OCI-LY7 (cell line): ENCODE results near the gene FCHSD2. TPM values are rescaled to one million over a fixed set of nuclear protein-coding genes. Genes with fewer than 3 reads are reported as not detected.
A peak's percentile ranks its signal among the peaks of the same experiment; 100 is the strongest.

Experiments used
- BruUV-seq: library from RNA; stranded (reverse); fragments of 400-500 nt; replicated peaks from 2 replicates; lab custom pipeline; 2021; lab: Mats Ljungman, UMichigan
- CTCF ChIA-PET: fragments of 300-600 bp; sonication (Branson Sonifier 250); formaldehyde crosslinking; loops from one replicate; lab custom pipeline; 2022; ENCODE audit warnings: antibody characterized with exemption; ENCODE audit not compliant: unreplicated experiment; lab: Charles Lee
- POLR2A ChIA-PET: fragments of 300-600 bp; sonication (Branson Sonifier 250); formaldehyde crosslinking; loops from one replicate; lab custom pipeline; 2022; ENCODE audit warnings: antibody characterized with exemption; lab: Charles Lee
- DNase-seq: peaks from one replicate; pipeline ENCODE4 v3.0.0-alpha.2; 2015; ENCODE audit warnings: low spot score
- H2AFZ ChIP-seq: fragments of 200-600 bp; sonication (generic), shearing (Covaris generic); 2 replicates; pipeline ENCODE4 v1.6.1; 2014; ENCODE audit warnings: mild to moderate bottlenecking, antibody characterized with exemption, low read length, moderate library complexity
- H3K27ac ChIP-seq: fragments of 200-600 bp; sonication (generic); 2 replicates; pipeline ENCODE4 v1.5.1; 2014; ENCODE audit warnings: mixed run types, low read depth, mild to moderate bottlenecking, moderate library complexity, low read length, inconsistent platforms; ENCODE audit not compliant: poor library complexity, severe bottlenecking
- H3K36me3 ChIP-seq: fragments of 200-600 bp; sonication (generic); 2 replicates; pipeline ENCODE4 v1.6.1; 2014; ENCODE audit warnings: mild to moderate bottlenecking, antibody characterized with exemption, low read length, moderate library complexity, mixed read lengths; ENCODE audit not compliant: insufficient read depth
- H3K4me1 ChIP-seq: fragments of 200-600 bp; sonication (generic); 2 replicates; pipeline ENCODE4 v1.5.1; 2014; ENCODE audit warnings: mild to moderate bottlenecking, low read length; ENCODE audit not compliant: insufficient read depth, poor library complexity, severe bottlenecking
- H3K4me2 ChIP-seq: fragments of 200-600 bp; sonication (generic); 2 replicates; pipeline ENCODE4 v1.6.1; 2014; ENCODE audit warnings: mild to moderate bottlenecking, low read length
- H3K4me3 ChIP-seq: fragments of 200-600 bp; sonication (generic); 2 replicates; pipeline ENCODE4 v1.5.1; 2014; ENCODE audit warnings: mild to moderate bottlenecking, low read depth, low read length; ENCODE audit not compliant: poor library complexity, severe bottlenecking
- H3K79me2 ChIP-seq: fragments of 200-600 bp; sonication (generic); 2 replicates; pipeline ENCODE4 v1.6.1; 2016; ENCODE audit warnings: low read depth, mild to moderate bottlenecking, low read length, moderate library complexity, mixed read lengths; ENCODE audit not compliant: insufficient read depth
- H3K9me2 ChIP-seq: fragments of 200-600 bp; sonication (generic); 2 replicates; pipeline ENCODE4 v1.6.1; 2016; ENCODE audit warnings: mild to moderate bottlenecking, low read length, mixed read lengths; ENCODE audit not compliant: insufficient read depth
- H3K9me3 ChIP-seq: fragments of 200-600 bp; sonication (generic); 2 replicates; pipeline ENCODE4 v1.6.1; 2014; ENCODE audit warnings: mild to moderate bottlenecking, mixed run types, low read length, mixed read lengths
- H4K20me1 ChIP-seq: fragments of 200-600 bp; sonication (generic); 2 replicates; pipeline ENCODE4 v1.6.1; 2014; ENCODE audit warnings: mild to moderate bottlenecking, antibody characterized with exemption, low read length, moderate library complexity, mixed read lengths; ENCODE audit not compliant: insufficient read depth
- CTCF ChIP-seq: fragments of 200-600 bp; sonication (generic); conservative IDR thresholded peaks from 2 replicates; pipeline ENCODE4 v1.5.1; 2014; ENCODE audit warnings: mild to moderate bottlenecking, antibody characterized with exemption, low read length, moderate library complexity, mixed read lengths
- EZH2phosphoT487 ChIP-seq: fragments of 200-600 bp; sonication (generic); IDR thresholded peaks from 2 replicates; pipeline ENCODE4 v1.6.1; 2018; ENCODE audit warnings: low read depth, borderline replicate concordance, mild to moderate bottlenecking, mixed run types, antibody characterized with exemption, low read length, moderate library complexity, mixed read lengths
- intact Hi-C: fragments of 100-400 bp; cut with micrococcal nuclease; formaldehyde crosslinking; loops from one replicate; pipeline ENCODE4 v1.10.0; 2022; ENCODE audit not compliant: unreplicated experiment
- total RNA-seq, 2 experiments: library from RNA; depleted of rRNA in 1 of 2; stranded (reverse); fragments of >200 nt in 1 of 2; shearing (Covaris generic) in 1 of 2; gene quantifications; 2 replicates each; pipeline ENCODE4 v1.2.3, GENCODE V29; 2014 to 2022

The FCHSD2 gene
- total RNA-seq, 2 experiments from 2014 or later = 39.0 to 147 TPM

GRCh38 chr11:73186294-73186850, 44.3 kb upstream of the FCHSD2 start:
- Histone ChIP-seq H3K4me1 (peaks cover 17% of the 10 kb centered on the region), H3K27ac (no peak overlapping the region), H3K79me2 (no peaks in the 10 kb centered on the region), H3K9me3 (peaks cover 8% of the 10 kb centered on the region; the same call in 1 of the 2 replicates), H3K4me3 (no peak overlapping the region), H3K4me2 (no peak overlapping the region), H3K36me3 (no peaks in the 10 kb centered on the region), H3K9me2 (no peaks in the 10 kb centered on the region), H4K20me1 (no peaks in the 10 kb centered on the region), H2AFZ (no peak overlapping the region)
- BruUV-seq = no TSS peak
- POLR2A ChIA-PET = interaction anchor here (0.7 to 1.7 kb wide), 2 partner anchors 9 to 43 kb away, joined by 3 to 5 read pairs; no protein-coding TSS in a partner anchor
- no peak for TF ChIP-seq CTCF
- TF ChIP-seq EZH2phosphoT487 = no peak
- intact Hi-C loops = no loop called here
- CTCF ChIA-PET = interaction anchor here (1.0 to 1.3 kb wide), 2 partner anchors 9 to 57 kb away, joined by 4 to 5 read pairs; no protein-coding TSS in a partner anchor
- no peak for DNase-seq

GRCh38 chr11:73185680-73186293, 43.7 kb upstream of the FCHSD2 start:
- no TSS peak for BruUV-seq

More at GRCh38 chr11:73185680-73186293, 43.7 kb upstream of the FCHSD2 start:
- peak overlapping the region; percentile 90 for H2AFZ ChIP-seq
- no peaks in the 10 kb centered on the region for H3K9me2 ChIP-seq
- H3K79me2 ChIP-seq = no peaks in the 10 kb centered on the region
- no peaks in the 10 kb centered on the region for H3K36me3 ChIP-seq
- peaks cover 8% of the 10 kb centered on the region; the same call in 1 of the 2 replicates for H3K9me3 ChIP-seq
- intact Hi-C loops = loop anchor here (1.0 kb wide), 3 partner anchors 52 to 104 kb away; no protein-coding TSS in a partner anchor
- H3K4me3 ChIP-seq = no peak overlapping the region
- DNase-seq = no peak
- H3K27ac ChIP-seq = no peak overlapping the region
- no peaks in the 10 kb centered on the region for H4K20me1 ChIP-seq
- no peak for TF ChIP-seq CTCF
- no peak for TF ChIP-seq EZH2phosphoT487
- ChIA-PET CTCF (interaction anchor here (1.0 to 1.3 kb wide), 2 partner anchors 8 to 57 kb away, joined by 4 to 5 read pairs; no protein-coding TSS in a partner anchor), POLR2A (interaction anchor here (1.7 kb wide), 1 partner anchor 8 kb away, joined by 5 read pairs; no protein-coding TSS in a partner anchor)
- H3K4me1 ChIP-seq = peaks cover 17% of the 10 kb centered on the region
- peak overlapping the region; percentile 71; the same call in 1 of the 2 replicates for H3K4me2 ChIP-seq
